ENCODE measurements around the gene ARHGAP12. TPM values are rescaled to one million over a fixed set of nuclear protein-coding genes. Genes with fewer than 3 reads are reported as not detected.

Gene ARHGAP12
- total RNA-seq, 6 experiments from 2014 or later, result 16.0 to 18.9 (median 17.9) TPM

DNA sequence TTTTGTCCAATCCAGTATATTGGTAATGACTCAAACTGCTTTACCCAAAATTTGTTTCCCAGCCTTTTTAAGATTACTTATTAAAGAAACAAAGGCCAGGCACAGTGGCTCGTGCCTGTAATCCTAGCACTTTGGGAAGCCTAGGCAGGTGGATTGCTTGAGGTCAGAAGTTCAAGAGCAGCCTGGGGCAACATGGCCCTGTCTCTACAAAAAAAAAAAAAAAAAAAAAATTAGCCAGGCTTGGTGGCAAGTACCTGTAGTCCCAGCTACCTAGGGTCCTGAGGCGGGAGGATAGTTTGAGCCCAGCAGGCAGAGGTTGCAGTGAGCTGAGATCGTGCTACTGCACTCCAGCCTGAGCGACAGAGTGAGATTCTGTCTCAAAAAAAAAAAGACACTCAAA, 7.0 kb upstream of the ARHGAP12 start:
- TF ChIP-seq CTCF (IDR thresholded peaks at IDR 0.05), result no peak
- Mint-ChIP-seq H3K27ac (no peak overlapping the region), H3K9me3 (no peaks in the 10 kb centered on the region), H3K4me3 (no peak overlapping the region), H3K36me3 (ENCODE audit: low read depth) (no peaks in the 10 kb centered on the region), H3K27me3 (ENCODE audit: insufficient read depth) (no peaks in the 10 kb centered on the region; the same call in 1 of the 2 replicates), H3K4me1 (ENCODE audit: low read depth) (peaks cover 31% of the 10 kb centered on the region)
- DNase-seq, result no peak

DNA sequence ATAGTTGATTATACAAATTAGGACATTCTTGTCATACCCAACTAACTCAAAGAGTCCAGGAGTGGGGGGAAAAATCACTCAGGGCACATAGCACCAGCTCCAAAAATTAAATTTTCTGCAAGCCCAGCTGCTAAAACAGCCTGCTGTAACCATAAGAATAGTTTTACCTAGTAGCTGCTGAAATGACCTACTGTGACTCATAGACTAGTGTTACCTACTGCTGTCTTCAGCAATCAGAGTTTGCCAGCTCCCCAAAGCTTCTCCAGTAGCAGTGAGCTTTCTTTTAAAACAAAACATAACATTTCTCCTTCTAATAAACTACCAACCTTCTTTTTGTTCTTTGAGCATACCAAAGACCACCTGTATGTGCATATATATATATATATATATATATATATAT, 4.2 kb upstream of the ARHGAP12 start:
- no peaks in the 10 kb centered on the region for H3K36me3 Mint-ChIP-seq (ENCODE audit: low read depth)
- peaks cover 30% of the 10 kb centered on the region for H3K4me1 Mint-ChIP-seq (ENCODE audit: low read depth)
- DNase-seq, result no peak
- H3K4me3 Mint-ChIP-seq, result no peak overlapping the region
- H3K27ac Mint-ChIP-seq, result no peak overlapping the region
- H3K27me3 Mint-ChIP-seq (ENCODE audit: insufficient read depth), result no peaks in the 10 kb centered on the region; the same call in none of the 2 replicates
- TF ChIP-seq CTCF (IDR thresholded peaks at IDR 0.05), result no peak
- no peaks in the 10 kb centered on the region for H3K9me3 Mint-ChIP-seq

DNA sequence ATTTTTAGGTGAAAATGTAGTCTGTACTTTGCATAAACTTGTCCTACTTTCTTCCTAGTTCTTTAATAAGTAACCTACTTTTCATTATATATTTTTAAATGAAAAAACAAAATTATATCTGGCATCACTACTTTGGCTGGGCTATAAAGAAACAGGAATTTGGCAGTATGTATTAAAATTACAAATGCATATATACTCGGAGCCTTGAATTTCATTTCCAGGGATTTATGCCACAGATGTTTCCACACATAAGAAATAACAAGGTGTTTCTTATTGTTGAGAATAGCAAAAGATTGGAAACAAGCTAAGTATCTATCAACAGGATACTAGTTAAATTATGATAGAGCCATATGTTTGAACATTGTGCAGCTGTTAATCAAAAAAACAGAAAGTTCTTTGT, 2.2 kb upstream of the ARHGAP12 start:
- no peak for TF ChIP-seq CTCF (IDR thresholded peaks at IDR 0.05)
- Mint-ChIP-seq H3K9me3 (no peaks in the 10 kb centered on the region), H3K36me3 (ENCODE audit: low read depth) (no peaks in the 10 kb centered on the region), H3K27me3 (ENCODE audit: insufficient read depth) (no peaks in the 10 kb centered on the region; the same call in none of the 2 replicates), H3K27ac (no peak overlapping the region), H3K4me1 (ENCODE audit: low read depth) (peaks cover 38% of the 10 kb centered on the region), H3K4me3 (no peak overlapping the region; the same call in 1 of the 2 replicates)
- DNase-seq, result no peak

DNA sequence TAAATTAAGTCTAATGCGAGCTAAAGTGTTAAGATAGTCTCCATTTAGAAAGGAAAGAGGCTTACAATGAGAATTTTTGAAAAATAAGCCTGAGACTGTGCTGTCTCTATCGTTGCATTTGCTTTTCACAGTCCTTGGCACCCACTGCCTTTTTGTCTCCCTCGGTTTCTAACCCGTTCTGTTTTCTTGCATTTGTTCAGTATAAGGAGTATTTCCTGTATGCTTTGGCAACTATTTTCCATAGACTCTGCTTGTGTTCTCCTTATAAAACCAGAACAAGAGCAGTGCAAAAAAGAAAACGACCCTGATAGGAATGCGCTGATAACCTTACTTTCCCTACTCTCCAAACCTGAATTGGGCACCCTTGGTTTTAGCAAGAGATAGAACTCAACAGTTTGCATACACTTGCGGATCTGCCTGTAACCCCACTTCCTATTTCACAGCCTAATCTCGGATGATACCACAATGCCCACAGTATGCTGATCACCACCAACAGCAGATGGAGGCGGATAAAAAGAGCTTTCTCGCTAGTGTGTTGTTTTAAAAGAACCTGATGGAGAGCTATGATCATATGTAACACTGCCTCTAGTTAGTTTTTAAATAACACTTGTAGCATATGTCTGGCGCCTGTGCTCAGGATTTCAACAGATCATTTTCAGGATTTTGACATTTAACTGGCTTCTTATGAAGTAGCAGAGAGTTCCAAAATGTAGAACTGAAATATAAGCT, 1.6 kb upstream of the ARHGAP12 start:
- Mint-ChIP-seq H3K4me3 (peak overlapping the region; percentile 92), H3K27ac (peak overlapping the region; percentile 92), H3K36me3 (ENCODE audit: low read depth) (no peaks in the 10 kb centered on the region), H3K9me3 (no peaks in the 10 kb centered on the region), H3K27me3 (ENCODE audit: insufficient read depth) (no peaks in the 10 kb centered on the region; the same call in none of the 2 replicates), H3K4me1 (ENCODE audit: low read depth) (peaks cover 43% of the 10 kb centered on the region)
- DNase-seq, result no peak
- no peak for TF ChIP-seq CTCF (IDR thresholded peaks at IDR 0.05)

DNA sequence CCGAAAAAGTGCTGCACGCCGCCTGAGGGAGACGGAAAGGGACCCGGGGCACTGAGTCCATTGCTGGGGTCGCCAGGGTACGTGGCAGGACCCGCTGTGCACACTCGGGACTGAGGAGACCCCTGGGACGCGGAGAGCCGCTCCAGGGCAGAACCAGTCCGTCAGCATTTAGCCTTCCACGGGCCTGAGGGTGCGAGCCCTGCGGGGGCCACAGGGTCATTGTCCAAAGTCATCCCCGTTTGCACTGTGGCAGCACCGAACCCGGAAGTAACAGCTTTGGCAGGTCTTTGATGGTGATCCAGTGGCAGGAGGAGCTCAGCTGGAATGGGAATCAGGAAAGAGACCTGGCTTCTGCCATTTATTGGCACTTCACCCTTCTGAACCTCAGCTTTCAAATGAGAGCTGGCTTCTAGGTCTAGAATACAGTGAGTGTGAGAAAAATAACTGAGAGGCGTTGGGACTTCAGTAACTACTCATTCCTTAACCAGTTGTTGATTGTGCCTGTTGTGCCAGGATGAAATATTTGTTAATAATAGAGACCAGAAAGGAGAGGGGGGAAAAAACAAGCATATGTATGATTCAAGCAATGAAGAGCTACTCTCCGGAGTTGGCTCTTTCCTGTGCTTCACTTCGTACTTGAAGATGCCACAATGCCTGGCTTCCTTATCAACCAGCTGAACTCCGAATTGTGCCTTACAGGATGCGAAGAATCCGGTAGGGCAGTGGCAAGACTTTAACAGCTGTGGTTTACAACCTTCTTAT, 811 bp upstream of the ARHGAP12 start:
- no peak for DNase-seq
- H3K4me1 Mint-ChIP-seq (ENCODE audit: low read depth), result peaks cover 50% of the 10 kb centered on the region
- no peaks in the 10 kb centered on the region for H3K9me3 Mint-ChIP-seq
- peak overlapping the region; percentile 92 for H3K4me3 Mint-ChIP-seq
- H3K27ac Mint-ChIP-seq, result peak overlapping the region; percentile 92
- H3K36me3 Mint-ChIP-seq (ENCODE audit: low read depth), result no peaks in the 10 kb centered on the region
- TF ChIP-seq CTCF (IDR thresholded peaks at IDR 0.05), result no peak
- H3K27me3 Mint-ChIP-seq (ENCODE audit: insufficient read depth), result no peaks in the 10 kb centered on the region; the same call in 1 of the 2 replicates
